Lower leg skin (tissue), 4 donors: ENCODE data around the gene MIDN. TPM values are rescaled to one million over a fixed set of nuclear protein-coding genes. Genes with fewer than 3 reads are reported as not detected.
A peak's percentile ranks its signal among the peaks of the same experiment; 100 is the strongest.

Experiments used
- DNase-seq, 2 donors: peaks; one replicate each; pipeline ENCODE4 v3.0.0-alpha.2; 2019; ENCODE audit warnings: low spot score in 2 of 2
- H3K4me3 ChIP-seq: fragments of 200-600 bp; sonication (generic); 2 replicates; pipeline ENCODE4 v1.5.1; 2017; ENCODE audit warnings: mild to moderate bottlenecking, low read depth; ENCODE audit not compliant: poor library complexity, severe bottlenecking
- CTCF ChIP-seq, 3 donors: fragments of 450-650 bp; IDR thresholded peaks; one replicate each; pipeline ENCODE4 v1.5.1; 2016; ENCODE audit warnings: antibody characterized with exemption in 3 of 3, mild to moderate bottlenecking in 3 of 3, moderate library complexity in 2 of 3
- POLR2A ChIP-seq, 2 donors: fragments of 450-650 bp; IDR thresholded peaks; one replicate each; pipeline ENCODE4 v1.6.1; 2016 to 2017; ENCODE audit warnings: antibody characterized with exemption in 2 of 2, mild to moderate bottlenecking in 1 of 2, moderate library complexity in 1 of 2
- WGBS, 2 donors: methylation state at CpG; one replicate each; pipeline ENCODE4 v1.1.5; 2018; 5-methylcytosine and 5-hydroxymethylcytosine counted together
- intact Hi-C: fragments of 100-400 bp; cut with DNase I; formaldehyde crosslinking; loops from one replicate; pipeline ENCODE4 v1.15.0; 2023; ENCODE audit warnings: low total_unique reads
- total RNA-seq, 4 donors: library from RNA; depleted of rRNA; stranded (reverse); fragments of >200 nt; gene quantifications; one replicate each; pipeline ENCODE4 v1.1.0, GENCODE V29; 2016

Gene MIDN
- total RNA-seq, 4 donors from 2014 or later: 59.7 to 119 (median 78.7) TPM

DNA sequence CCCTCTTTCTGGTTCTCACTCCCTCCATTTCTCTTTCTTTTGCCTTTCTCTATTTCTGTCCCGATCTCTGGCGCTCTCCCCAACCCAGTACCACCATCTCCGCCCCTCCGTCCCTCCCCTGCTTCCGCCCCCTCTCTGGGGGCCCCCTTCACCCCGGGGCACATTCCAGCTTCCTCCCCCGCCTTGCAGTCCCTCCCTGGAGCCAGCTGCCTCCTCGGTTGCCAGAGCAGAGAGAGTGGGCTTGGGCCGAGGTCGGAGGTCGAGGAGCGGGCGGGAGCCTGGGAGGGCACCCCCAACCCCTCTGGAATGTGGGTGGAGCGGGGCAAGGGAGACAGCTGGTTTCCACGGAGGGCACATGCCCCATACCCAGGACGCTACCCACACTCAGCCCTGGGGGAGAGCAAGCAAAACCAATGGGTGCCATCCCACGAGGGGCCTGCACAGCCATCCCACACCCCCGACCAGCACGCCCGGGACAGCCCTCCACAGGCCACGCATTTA is 14.3 kb downstream of the MIDN start:
- no peak for DNase-seq
- no peak overlapping the region for H3K4me3 ChIP-seq
- TF ChIP-seq CTCF (IDR thresholded peaks at IDR 0.05) (no peak), POLR2A (IDR thresholded peaks at IDR 0.05) (no peak)
- WGBS, 2 donors: 38 to 55% methylated on average over 20 to 21 of the region's 21 CpGs
- intact Hi-C loops: no loop called here

DNA sequence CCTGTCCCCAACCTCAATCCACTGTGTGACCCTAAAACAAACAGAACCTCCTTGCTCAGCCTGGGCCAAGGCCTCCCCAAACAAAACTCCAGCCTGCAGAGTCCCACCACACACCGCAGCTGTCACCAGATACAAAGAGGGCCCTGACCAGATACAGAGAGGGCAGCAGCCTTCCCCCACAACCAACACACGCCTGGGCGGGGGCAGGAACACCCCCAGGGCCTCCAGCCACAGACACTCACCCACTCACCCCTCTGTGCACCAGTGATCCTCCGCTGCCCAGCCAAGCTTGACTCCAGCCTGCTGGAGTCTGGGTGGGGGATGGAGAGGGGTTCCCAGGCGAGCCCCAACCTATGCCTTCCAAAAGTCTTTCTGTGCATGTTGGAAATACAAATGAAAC is 14.8 kb downstream of the MIDN start:
- no peak for TF ChIP-seq POLR2A (IDR thresholded peaks at IDR 0.05)
- TF ChIP-seq CTCF (IDR thresholded peaks at IDR 0.05): no peak
- intact Hi-C loops: no loop called here
- no peak for DNase-seq

DNA sequence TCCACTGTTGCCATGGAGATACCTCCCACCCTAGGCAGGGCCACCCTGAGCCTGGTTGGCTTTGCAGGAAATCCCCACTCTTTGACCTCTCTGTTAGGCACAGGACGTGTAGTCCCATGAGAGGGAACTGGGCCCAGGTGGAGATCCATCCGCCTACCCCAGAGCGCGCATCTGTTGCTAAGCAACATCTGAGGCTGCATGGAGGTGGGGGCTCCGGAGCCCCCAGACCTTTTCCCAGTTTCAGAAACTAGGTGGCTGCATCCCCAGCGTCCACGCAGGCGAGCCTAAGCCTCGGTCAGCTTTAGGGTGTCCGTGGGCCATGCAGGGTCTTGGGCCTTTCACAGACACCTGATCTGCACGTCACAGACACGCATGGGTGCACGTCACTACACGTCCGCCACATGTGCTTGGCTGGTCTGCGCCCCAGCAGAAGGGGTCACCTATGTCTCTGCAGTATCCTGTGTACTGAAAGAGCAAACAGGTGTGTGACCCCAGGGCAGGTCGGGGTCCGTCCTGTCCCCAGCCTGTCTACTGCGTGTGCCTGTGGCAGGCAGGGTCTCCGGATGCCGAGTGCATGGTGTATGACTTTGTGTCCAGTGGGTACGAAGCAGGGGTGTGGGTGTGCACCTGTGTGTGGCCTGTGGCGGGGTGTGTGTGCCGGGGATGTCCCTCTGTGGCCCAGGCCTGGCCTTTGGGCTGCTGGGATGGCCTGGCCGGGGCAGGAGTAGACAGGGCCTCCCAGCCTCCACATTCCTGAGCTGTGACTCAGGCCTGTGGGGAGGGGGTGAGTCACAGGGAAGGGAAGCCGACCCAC is 16.6 kb downstream of the MIDN start:
- TF ChIP-seq CTCF (IDR thresholded peaks at IDR 0.05) (peak in 1 of 3 donors; percentile 34), POLR2A (IDR thresholded peaks at IDR 0.05) (no peak)
- no peak overlapping the region for H3K4me3 ChIP-seq
- WGBS, 2 donors: 56 to 61% methylated on average over 13 to 26 of the region's 26 CpGs
- peak in 1 of 2 donors; percentile 96 for DNase-seq
- intact Hi-C loops: loop anchor here (5.0 kb wide), 1 partner anchor 163 kb away; the partner anchor contains the start of gene GPX4

More for the DNA sequence above, 14.8 kb downstream of the MIDN start:
- WGBS, 2 donors: 37 to 56% methylated on average over 5 of the region's 5 CpGs
- H3K4me3 ChIP-seq: no peak overlapping the region

DNA sequence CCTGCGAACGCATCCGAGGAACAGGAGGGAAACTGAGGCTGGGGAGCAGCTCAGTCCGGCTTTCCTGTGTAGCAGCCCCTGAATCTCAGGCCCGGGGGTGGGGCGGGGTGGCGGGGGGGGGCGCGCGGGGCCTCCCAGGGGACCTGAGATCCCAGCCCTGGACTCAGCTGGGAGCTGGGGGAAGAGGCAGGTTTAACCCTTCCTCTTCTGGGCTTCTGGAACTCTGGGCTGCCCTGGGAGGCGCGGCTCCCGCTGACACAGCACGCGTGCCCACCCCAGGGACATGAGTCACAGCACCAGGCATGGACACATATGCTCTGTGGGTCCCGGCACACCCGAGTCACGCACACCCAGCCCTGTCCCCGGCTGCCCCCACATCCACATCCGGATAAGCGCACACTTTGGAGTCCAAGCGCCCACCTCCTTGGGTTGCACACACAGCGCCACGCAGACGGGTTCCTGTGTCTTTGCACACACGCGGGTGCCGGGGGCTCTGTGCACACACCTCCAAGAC is 17.3 kb downstream of the MIDN start:
- H3K4me3 ChIP-seq: no peak overlapping the region
- intact Hi-C loops: loop anchor here (2.0 to 5.0 kb wide), 2 partner anchors 21 to 163 kb away; partner anchors contain the start of gene GPX4
- 3 to 16% methylated on average over 10 to 19 of the region's 28 CpGs for WGBS, 2 donors
- TF ChIP-seq CTCF (IDR thresholded peaks at IDR 0.05) (no peak), POLR2A (IDR thresholded peaks at IDR 0.05) (no peak)
- DNase-seq: peak in 1 of 2 donors; percentile 97

GRCh38 chr19:1266129-1266915 is 17.9 kb downstream of the MIDN start:
- DNase-seq: peak in 1 of 2 donors; percentile 96
- 2% methylated on average over 46 to 49 of the region's 84 CpGs for WGBS, 2 donors
- no peak overlapping the region for H3K4me3 ChIP-seq
- intact Hi-C loops: loop anchor here (2.0 to 5.0 kb wide), 2 partner anchors 22 to 164 kb away; partner anchors contain the start of gene GPX4
- no peak for TF ChIP-seq CTCF (IDR thresholded peaks at IDR 0.05)
- no peak for TF ChIP-seq POLR2A (IDR thresholded peaks at IDR 0.05)
